ENCODE results near the gene OR8S1. TPM values are rescaled to one million over a fixed set of nuclear protein-coding genes. Genes with fewer than 3 reads are reported as not detected.
"Not testable (repeated sequence)": the region's sequence is repeated elsewhere in the genome, so short reads cannot be mapped to it uniquely, and the experiment has no call there.

Gene OR8S1
- total RNA-seq, 1 donor from 2014 or later: not detected

DNA sequence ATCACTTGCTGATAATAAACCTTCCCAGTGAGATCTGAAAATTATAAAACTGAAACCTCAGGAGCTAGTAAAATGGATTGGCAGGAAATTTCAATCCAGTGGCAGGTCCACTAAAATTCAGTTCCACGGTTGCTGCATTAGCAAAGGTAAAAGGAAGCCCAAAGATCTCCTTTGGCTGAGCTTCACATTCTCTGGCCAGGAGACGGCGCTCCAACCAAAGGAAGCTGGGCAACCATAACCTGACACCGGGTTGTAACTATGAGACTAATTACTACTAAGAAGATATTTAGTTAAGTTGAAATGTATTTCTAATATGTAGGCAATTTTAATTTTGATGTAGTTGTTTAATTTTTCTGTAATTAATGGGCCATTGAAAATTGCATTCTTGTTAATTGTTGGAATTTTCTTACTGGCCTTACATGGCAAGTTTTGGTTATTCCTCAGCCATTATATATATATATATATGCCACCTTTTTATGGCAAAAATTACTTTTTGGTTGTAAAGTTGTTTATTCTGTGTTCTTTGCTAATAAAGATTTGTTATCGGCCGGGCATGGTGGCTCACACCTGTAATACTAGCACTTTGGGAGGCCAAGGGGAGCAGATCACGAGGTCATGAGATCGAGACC, 17.0 kb downstream of the OR8S1 start:
- DNase-seq (ENCODE audit: extremely low spot score, unreplicated experiment): no peak
- peaks cover 28% of the 10 kb centered on the region for H3K27me3 Mint-ChIP-seq
- no peaks in the 10 kb centered on the region for H3K9me3 Mint-ChIP-seq

DNA sequence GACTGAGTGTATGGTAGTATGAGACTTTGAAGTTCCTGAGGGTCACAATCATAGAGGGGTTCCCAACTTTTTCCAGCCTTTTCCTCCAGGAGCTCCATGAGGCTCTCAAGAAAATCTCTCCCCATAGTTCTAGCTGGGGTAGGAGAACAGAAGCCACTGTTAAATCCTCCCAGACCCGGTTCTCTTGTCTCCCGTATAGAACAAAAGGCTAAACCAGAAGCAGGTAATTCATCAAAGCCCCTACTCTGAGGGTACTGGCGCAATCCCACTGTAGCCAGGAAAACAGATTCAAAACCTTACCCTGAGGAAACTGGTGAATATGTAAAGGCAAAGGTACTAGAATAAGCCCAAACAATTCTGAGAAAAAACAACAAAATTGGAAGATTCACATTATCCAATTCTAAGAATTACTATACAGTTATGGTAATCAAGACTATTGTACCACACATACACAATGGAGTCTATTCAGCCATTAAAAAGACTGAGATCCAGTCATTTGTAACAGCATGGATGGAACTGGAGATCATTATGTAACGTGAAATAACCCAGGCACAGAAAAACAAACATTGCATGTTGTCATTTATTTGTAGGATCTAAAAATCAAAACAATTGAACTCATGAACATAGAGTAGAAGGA, 20.5 kb downstream of the OR8S1 start:
- Mint-ChIP-seq H3K4me3 (no peak overlapping the region), H3K4me1 (ENCODE audit: unreplicated experiment) (no peaks in the 10 kb centered on the region), H3K9me3 (no peaks in the 10 kb centered on the region), H3K27ac (no peak overlapping the region), H3K36me3 (no peaks in the 10 kb centered on the region), H3K27me3 (peaks cover 36% of the 10 kb centered on the region)
- TF ChIP-seq, protein P1, sequence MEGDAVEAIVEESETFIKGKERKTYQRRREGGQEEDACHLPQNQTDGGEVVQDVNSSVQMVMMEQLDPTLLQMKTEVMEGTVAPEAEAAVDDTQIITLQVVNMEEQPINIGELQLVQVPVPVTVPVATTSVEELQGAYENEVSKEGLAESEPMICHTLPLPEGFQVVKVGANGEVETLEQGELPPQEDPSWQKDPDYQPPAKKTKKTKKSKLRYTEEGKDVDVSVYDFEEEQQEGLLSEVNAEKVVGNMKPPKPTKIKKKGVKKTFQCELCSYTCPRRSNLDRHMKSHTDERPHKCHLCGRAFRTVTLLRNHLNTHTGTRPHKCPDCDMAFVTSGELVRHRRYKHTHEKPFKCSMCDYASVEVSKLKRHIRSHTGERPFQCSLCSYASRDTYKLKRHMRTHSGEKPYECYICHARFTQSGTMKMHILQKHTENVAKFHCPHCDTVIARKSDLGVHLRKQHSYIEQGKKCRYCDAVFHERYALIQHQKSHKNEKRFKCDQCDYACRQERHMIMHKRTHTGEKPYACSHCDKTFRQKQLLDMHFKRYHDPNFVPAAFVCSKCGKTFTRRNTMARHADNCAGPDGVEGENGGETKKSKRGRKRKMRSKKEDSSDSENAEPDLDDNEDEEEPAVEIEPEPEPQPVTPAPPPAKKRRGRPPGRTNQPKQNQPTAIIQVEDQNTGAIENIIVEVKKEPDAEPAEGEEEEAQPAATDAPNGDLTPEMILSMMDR (conservative IDR thresholded peaks at IDR 0.05): no peak
- no peak for DNase-seq (ENCODE audit: extremely low spot score, unreplicated experiment)

More for the DNA sequence above, 17.0 kb downstream of the OR8S1 start:
- TF ChIP-seq, protein P1 (conservative IDR thresholded peaks at IDR 0.05): peak; percentile 68
- Mint-ChIP-seq H3K4me1 (ENCODE audit: unreplicated experiment) (no peaks in the 10 kb centered on the region), H3K27ac (no peak overlapping the region), H3K36me3 (no peaks in the 10 kb centered on the region), H3K4me3 (no peak overlapping the region)

DNA sequence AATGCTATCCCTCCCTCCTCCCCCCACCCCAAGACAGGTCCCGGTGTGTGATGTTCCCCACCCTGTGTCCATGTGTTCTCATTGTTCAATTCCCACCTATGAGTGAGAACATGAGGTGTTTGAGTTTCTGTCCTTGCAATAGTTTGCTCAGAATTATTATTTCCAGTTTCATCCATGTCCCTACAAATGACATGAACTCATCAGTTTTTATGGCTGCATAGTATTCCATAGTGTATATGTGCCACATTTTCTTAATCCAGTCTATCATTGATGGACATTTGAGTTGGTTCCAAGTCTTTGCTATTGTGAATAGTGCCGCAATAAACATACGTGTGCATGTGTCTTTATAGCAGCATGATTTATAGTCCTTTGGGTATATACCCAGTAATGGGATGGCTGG, 21.6 kb downstream of the OR8S1 start:
- H3K4me1 Mint-ChIP-seq (ENCODE audit: unreplicated experiment); DNase-seq (ENCODE audit: extremely low spot score, unreplicated experiment); H3K27ac Mint-ChIP-seq; H3K9me3 Mint-ChIP-seq; H3K4me3 Mint-ChIP-seq; H3K36me3 Mint-ChIP-seq: not testable (repeated sequence)
- peaks cover 32% of the 10 kb centered on the region for H3K27me3 Mint-ChIP-seq

DNA sequence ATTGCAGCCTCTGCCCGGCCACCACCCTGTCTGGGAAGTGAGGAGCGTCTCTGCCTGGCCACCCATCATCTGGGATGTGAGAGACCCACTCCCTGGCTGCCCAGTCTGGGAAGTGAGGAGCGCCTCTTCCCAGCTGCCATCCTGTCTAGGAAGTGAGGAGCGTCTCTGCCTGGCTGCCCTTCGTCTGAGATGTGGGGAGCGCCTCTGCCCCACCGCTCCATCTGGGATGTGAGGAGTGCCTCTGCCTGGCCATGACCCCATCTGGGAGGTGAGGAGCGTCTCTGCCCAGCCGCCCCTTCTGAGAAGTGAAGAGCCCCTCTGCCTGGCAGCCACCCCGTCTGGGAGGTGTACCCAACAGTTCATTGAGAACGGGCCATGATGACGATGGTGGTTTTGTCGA, 26.2 kb downstream of the OR8S1 start:
- not testable (repeated sequence) for H3K4me1 Mint-ChIP-seq (ENCODE audit: unreplicated experiment); DNase-seq (ENCODE audit: extremely low spot score, unreplicated experiment); H3K36me3 Mint-ChIP-seq; H3K27ac Mint-ChIP-seq; H3K9me3 Mint-ChIP-seq; H3K4me3 Mint-ChIP-seq
- H3K27me3 Mint-ChIP-seq: peaks cover 14% of the 10 kb centered on the region

DNA sequence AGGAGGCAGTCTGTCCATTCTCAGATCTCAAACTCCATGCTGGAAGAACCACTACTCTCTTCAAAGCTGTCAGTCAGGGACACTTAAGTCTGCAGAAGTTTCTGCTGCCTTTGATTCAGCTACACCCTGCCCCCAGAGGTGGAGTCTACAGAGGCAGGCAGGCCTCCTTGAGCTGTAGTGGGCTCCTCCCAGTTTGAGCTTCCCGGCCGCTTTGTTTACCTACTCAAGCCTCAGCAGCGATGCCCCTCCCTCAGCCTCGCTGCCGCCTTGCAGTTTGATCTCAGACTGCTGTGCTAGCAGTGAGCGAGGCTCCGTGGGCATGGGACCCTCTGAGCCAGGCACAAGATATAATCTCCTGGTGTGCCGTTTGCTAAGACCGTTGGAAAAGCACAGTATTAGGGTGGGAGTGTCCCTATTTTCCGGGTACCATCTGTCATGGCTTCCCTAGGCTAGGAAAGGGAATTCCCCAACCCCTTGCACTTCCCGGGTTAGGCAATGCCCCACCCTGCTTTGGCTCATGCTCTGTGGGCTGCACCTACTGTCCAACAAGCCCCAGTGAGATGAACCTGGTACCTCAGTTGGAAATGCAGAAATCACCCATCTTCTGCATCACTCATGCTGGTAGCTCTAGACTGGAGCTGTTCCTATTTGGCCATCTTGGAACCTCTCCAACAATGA, 28.4 kb downstream of the OR8S1 start:
- peaks cover 18% of the 10 kb centered on the region for H3K27me3 Mint-ChIP-seq
- H3K9me3 Mint-ChIP-seq; H3K4me3 Mint-ChIP-seq; H3K27ac Mint-ChIP-seq; H3K4me1 Mint-ChIP-seq (ENCODE audit: unreplicated experiment); H3K36me3 Mint-ChIP-seq; DNase-seq (ENCODE audit: extremely low spot score, unreplicated experiment): not testable (repeated sequence)

DNA sequence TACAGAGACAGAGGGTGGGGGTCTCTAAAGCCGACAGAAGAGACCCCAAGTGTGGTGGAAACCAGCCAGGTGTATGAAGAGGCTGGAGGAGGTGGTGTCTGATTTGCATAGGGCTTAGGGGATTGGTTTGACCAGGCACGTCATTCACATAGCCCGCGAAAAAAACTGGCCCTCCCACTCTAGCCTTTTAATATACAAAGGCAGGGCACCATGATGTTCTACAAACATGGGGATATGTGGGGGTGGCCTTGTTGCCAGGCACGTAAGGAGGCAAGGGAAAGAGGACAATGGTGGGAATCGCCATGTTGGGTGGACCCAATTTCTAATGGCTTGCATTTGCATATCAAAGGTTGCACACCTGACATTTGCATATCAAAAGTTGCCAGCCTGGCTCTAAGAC, 31.2 kb downstream of the OR8S1 start:
- TF ChIP-seq, protein P1 (conservative IDR thresholded peaks at IDR 0.05): no peak
- Mint-ChIP-seq H3K27ac (no peak overlapping the region), H3K36me3 (no peaks in the 10 kb centered on the region), H3K4me3 (no peak overlapping the region), H3K9me3 (no peaks in the 10 kb centered on the region), H3K27me3 (peaks cover 14% of the 10 kb centered on the region), H3K4me1 (ENCODE audit: unreplicated experiment) (no peaks in the 10 kb centered on the region)
- no peak for DNase-seq (ENCODE audit: extremely low spot score, unreplicated experiment)

DNA sequence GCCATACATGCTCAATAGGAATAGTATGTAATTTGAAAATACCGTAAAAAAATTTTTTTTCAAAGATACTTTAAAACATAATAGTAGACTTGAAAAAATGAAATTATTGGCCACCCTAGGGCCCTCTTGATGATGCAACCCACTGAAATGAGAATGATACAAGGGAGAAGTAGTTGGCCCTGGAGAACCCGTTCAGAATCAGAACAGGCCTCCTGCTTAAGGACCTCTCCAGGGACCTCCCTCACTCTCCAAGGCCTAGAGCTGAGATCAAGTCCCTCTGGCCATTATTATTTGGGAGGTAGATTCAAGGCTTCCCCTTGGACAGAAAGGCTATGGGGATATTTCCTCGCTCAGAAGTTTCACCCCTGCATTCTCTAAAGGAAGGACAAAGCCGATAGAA, 32.5 kb downstream of the OR8S1 start:
- TF ChIP-seq, protein P1 (conservative IDR thresholded peaks at IDR 0.05): no peak
- no peak overlapping the region for H3K27ac Mint-ChIP-seq
- H3K27me3 Mint-ChIP-seq: peaks cover 18% of the 10 kb centered on the region
- no peaks in the 10 kb centered on the region for H3K4me1 Mint-ChIP-seq (ENCODE audit: unreplicated experiment)
- no peaks in the 10 kb centered on the region for H3K9me3 Mint-ChIP-seq
- no peak overlapping the region for H3K4me3 Mint-ChIP-seq
- H3K36me3 Mint-ChIP-seq: no peaks in the 10 kb centered on the region
- DNase-seq (ENCODE audit: extremely low spot score, unreplicated experiment): no peak

Data from type B pancreatic cell (in vitro differentiated cells).